HepG2 (cell line): ENCODE measurements around the gene MRM1. TPM values are rescaled to one million over a fixed set of nuclear protein-coding genes. Genes with fewer than 3 reads are reported as not detected.

Experiments used
- BCL6 ChIP-seq: IDR thresholded peaks from 2 replicates; pipeline ENCODE4 v1.6.1; 2016; ENCODE audit warnings: missing genetic modification reagents, missing compliant biosample characterization
- BORCS8-MEF2B ChIP-seq: sonication (generic); formaldehyde crosslinking; IDR thresholded peaks from 2 replicates; pipeline ENCODE4 v1.8.0; 2022; ENCODE audit warnings: mild to moderate bottlenecking, missing genetic modification reagents
- GPN1 ChIP-seq: sonication (generic); formaldehyde crosslinking; IDR thresholded peaks from 2 replicates; pipeline ENCODE4 v1.5.1; 2020; ENCODE audit warnings: missing genetic modification reagents, borderline replicate concordance
- NCOR1 ChIP-seq: fragments of 200-600 bp; sonication (generic); IDR thresholded peaks from 2 replicates; pipeline ENCODE4 v1.7.0; 2017; ENCODE audit warnings: antibody characterized with exemption, low read length, borderline replicate concordance
- PHF8 ChIP-seq: sonication (generic); formaldehyde crosslinking; IDR thresholded peaks from 2 replicates; pipeline ENCODE4 v1.5.0; 2020; ENCODE audit warnings: missing genetic modification reagents
- POLR2A ChIP-seq, 2 experiments: IDR thresholded peaks; 2 replicates each; pipeline ENCODE4 v1.6.1; 2011; ENCODE audit warnings: low read depth in 2 of 2, low read length in 2 of 2, mild to moderate bottlenecking in 1 of 2, moderate library complexity in 1 of 2; ENCODE audit not compliant: insufficient read depth in 1 of 2
- REXO4 ChIP-seq: sonication (generic); formaldehyde crosslinking; IDR thresholded peaks from 2 replicates; pipeline ENCODE4 v1.8.0; 2022; ENCODE audit warnings: missing genetic modification reagents, mild to moderate bottlenecking, borderline replicate concordance
- TEAD2 ChIP-seq: sonication (generic); formaldehyde crosslinking; IDR thresholded peaks from 2 replicates; pipeline ENCODE4 v1.9.0; 2021; ENCODE audit warnings: missing genetic modification reagents
- ZBTB38 ChIP-seq: sonication (generic); formaldehyde crosslinking; IDR thresholded peaks from 2 replicates; pipeline ENCODE4 v1.5.1; 2020; ENCODE audit warnings: mild to moderate bottlenecking, missing genetic modification reagents
- ZFP90 ChIP-seq: sonication (generic); formaldehyde crosslinking; IDR thresholded peaks from 2 replicates; pipeline ENCODE4 v1.8.0; 2022; ENCODE audit warnings: missing genetic modification reagents, mild to moderate bottlenecking, inconsistent platforms, borderline replicate concordance
- ZNF121 ChIP-seq: sonication (generic); formaldehyde crosslinking; IDR thresholded peaks from 2 replicates; pipeline ENCODE4 v1.5.0; 2020; ENCODE audit warnings: mild to moderate bottlenecking, missing genetic modification reagents
- ZNF263 ChIP-seq: sonication (generic); formaldehyde crosslinking; IDR thresholded peaks from 2 replicates; pipeline ENCODE4 v1.4.0; 2020; ENCODE audit warnings: missing genetic modification reagents
- ZNF567 ChIP-seq: sonication (generic); formaldehyde crosslinking; IDR thresholded peaks from 2 replicates; pipeline ENCODE4 v1.8.1; 2023; ENCODE audit warnings: mild to moderate bottlenecking, missing genetic modification reagents, borderline replicate concordance
- ZNF770 ChIP-seq: sonication (generic); formaldehyde crosslinking; IDR thresholded peaks from 2 replicates; pipeline ENCODE4 v1.5.0; 2020; ENCODE audit warnings: mild to moderate bottlenecking, missing genetic modification reagents
- polyA plus RNA-seq, 8 experiments: library from polyadenylated mRNA; depleted of rRNA in 3 of 8; stranded (reverse) in 7 of 8; unstranded in 1 of 8; fragments of >200 nt; fragmentation: Illumina TruSeq in 4 of 8; extraction: Trizol in 4 of 8; gene quantifications; 2 replicates each; pipeline versions ENCODE4 v1.2.1 to v1.2.3, GENCODE V29; 2011 to 2016; ENCODE audit warnings: low read depth in 4 of 8, missing spikeins in 1 of 8, mixed read lengths in 1 of 8; ENCODE audit not compliant: insufficient read depth in 1 of 8
- total RNA-seq, 5 experiments: library from RNA; depleted of rRNA; stranded (reverse); fragments of >200 nt; fragmentation: Illumina TruSeq; extraction: Trizol; gene quantifications; 2 replicates each; pipeline ENCODE4 v1.2.3, GENCODE V29; 2016; ENCODE audit warnings: low read depth in 1 of 5
- TF ChIP-seq, protein P1 (sequence below): sonication (generic); formaldehyde crosslinking; IDR thresholded peaks from one replicate; pipeline ENCODE4 v1.5.1; 2020; ENCODE audit warnings: mild to moderate bottlenecking, missing genetic modification reagents; ENCODE audit errors: not compliant biosample characterization
- TF ChIP-seq, protein P2 (sequence below): IDR thresholded peaks from 2 replicates; pipeline ENCODE4 v1.6.1; 2016; ENCODE audit warnings: missing compliant biosample characterization, missing genetic modification reagents, borderline replicate concordance
- TF ChIP-seq, protein P3 (sequence below): sonication (generic); formaldehyde crosslinking; IDR thresholded peaks from 2 replicates; pipeline ENCODE4 v1.5.0; 2020; ENCODE audit warnings: missing genetic modification reagents, mild to moderate bottlenecking, borderline replicate concordance

Gene MRM1
- total and polyA plus RNA-seq, 2 of the 13 experiments (the other 11 are each of a cell fraction or from before 2014, with no cell fraction given): 4.1 to 11.3 TPM

DNA sequence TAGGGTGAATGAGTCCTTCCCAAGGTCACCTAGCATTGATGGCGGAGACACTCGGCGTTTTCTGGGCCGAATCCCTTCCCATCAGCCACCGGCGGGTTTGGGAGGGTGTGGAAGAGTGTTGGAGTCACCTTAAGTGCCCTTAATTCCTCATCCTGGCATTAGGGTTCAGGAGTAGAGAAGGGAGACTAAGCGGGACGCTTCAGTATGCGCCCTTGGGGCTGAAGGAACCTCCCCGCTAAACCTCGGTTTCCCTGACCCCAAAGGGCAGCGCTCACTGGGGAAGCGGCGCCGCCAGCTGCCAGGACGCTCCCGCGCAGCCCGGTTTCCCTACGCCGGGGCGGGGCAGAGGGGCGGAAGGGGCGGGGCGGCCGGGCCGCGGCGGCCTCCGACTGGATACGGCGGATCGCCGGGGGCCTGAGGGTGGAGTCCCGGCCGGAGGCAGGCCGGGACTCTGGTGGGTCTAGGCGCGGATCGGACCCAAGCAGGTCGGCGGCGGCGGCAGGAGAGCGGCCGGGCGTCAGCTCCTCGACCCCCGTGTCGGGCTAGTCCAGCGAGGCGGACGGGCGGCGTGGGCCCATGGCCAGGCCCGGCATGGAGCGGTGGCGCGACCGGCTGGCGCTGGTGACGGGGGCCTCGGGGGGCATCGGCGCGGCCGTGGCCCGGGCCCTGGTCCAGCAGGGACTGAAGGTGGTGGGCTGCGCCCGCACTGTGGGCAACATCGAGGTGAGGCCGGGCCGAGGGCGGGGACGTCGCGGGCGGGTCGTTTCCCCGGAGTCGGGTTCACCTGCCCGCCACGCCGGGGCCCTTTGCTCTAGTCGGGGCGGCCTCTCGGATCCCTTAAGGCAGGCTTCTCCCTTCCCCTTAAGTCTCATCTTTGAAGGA lies 9.7 kb upstream of the MRM1 start, which contains the start of gene DHRS11 (continued):
- TF ChIP-seq, protein P1, sequence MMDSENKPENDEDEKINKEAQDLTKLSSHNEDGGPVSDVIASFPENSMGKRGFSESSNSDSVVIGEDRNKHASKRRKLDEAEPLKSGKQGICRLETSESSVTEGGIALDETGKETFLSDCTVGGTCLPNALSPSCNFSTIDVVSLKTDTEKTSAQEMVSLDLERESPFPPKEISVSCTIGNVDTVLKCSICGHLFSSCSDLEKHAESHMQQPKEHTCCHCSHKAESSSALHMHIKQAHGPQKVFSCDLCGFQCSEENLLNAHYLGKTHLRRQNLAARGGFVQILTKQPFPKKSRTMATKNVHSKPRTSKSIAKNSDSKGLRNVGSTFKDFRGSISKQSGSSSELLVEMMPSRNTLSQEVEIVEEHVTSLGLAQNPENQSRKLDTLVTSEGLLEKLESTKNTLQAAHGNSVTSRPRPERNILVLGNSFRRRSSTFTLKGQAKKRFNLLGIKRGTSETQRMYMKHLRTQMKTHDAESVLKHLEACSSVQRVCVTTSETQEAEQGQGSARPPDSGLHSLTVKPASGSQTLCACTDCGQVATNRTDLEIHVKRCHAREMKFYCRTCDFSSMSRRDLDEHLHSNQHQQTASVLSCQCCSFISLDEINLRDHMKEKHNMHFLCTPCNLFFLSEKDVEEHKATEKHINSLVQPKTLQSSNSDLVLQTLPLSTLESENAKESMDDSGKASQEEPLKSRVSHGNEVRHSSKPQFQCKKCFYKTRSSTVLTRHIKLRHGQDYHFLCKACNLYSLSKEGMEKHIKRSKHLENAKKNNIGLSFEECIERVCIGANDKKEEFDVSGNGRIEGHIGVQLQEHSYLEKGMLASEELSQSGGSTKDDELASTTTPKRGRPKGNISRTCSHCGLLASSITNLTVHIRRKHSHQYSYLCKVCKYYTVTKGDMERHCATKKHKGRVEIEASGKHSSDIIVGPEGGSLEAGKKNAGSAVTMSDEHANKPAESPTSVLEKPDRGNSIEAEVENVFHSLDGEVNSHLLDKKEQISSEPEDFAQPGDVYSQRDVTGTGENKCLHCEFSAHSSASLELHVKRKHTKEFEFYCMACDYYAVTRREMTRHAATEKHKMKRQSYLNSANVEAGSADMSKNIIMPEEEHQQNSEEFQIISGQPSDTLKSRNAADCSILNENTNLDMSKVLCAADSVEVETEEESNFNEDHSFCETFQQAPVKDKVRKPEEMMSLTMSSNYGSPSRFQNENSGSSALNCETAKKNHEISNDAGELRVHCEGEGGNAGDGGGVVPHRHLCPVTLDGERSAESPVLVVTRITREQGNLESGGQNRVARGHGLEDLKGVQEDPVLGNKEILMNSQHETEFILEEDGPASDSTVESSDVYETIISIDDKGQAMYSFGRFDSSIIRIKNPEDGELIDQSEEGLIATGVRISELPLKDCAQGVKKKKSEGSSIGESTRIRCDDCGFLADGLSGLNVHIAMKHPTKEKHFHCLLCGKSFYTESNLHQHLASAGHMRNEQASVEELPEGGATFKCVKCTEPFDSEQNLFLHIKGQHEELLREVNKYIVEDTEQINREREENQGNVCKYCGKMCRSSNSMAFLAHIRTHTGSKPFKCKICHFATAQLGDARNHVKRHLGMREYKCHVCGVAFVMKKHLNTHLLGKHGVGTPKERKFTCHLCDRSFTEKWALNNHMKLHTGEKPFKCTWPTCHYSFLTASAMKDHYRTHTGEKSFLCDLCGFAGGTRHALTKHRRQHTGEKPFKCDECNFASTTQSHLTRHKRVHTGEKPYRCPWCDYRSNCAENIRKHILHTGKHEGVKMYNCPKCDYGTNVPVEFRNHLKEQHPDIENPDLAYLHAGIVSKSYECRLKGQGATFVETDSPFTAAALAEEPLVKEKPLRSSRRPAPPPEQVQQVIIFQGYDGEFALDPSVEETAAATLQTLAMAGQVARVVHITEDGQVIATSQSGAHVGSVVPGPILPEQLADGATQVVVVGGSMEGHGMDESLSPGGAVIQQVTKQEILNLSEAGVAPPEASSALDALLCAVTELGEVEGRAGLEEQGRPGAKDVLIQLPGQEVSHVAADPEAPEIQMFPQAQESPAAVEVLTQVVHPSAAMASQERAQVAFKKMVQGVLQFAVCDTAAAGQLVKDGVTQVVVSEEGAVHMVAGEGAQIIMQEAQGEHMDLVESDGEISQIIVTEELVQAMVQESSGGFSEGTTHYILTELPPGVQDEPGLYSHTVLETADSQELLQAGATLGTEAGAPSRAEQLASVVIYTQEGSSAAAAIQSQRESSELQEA: no peak
- TF ChIP-seq PHF8 (CRISPR knock-in tag) (peak; percentile 55; the same call in 1 of the 2 replicates), BORCS8-MEF2B (peak; percentile 56; the same call in 1 of the 2 replicates), GPN1 (CRISPR knock-in tag) (no peak), TEAD2 (no peak), ZFP90 (CRISPR knock-in tag) (no peak), ZNF770 (CRISPR knock-in tag) (no peak), ZNF263 (CRISPR knock-in tag) (no peak), REXO4 (CRISPR knock-in tag) (no peak), BCL6 (CRISPR knock-in tag) (no peak), NCOR1 (no peak), POLR2A (IDR thresholded peaks at IDR 0.05; ENCODE audit: insufficient read depth in 1 of 2, low read depth in 2 of 2, low read length in 2 of 2) (peak; percentile 51 to 75), ZBTB38 (CRISPR knock-in tag) (no peak), ZNF567 (CRISPR knock-in tag) (no peak), ZNF121 (CRISPR knock-in tag) (no peak)
- TF ChIP-seq, protein P2, sequence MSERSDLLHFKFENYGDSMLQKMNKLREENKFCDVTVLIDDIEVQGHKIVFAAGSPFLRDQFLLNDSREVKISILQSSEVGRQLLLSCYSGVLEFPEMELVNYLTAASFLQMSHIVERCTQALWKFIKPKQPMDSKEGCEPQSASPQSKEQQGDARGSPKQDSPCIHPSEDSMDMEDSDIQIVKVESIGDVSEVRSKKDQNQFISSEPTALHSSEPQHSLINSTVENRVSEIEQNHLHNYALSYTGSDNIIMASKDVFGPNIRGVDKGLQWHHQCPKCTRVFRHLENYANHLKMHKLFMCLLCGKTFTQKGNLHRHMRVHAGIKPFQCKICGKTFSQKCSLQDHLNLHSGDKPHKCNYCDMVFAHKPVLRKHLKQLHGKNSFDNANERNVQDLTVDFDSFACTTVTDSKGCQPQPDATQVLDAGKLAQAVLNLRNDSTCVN: peak; percentile 30; the same call in 1 of the 2 replicates
- TF ChIP-seq, protein P3, sequence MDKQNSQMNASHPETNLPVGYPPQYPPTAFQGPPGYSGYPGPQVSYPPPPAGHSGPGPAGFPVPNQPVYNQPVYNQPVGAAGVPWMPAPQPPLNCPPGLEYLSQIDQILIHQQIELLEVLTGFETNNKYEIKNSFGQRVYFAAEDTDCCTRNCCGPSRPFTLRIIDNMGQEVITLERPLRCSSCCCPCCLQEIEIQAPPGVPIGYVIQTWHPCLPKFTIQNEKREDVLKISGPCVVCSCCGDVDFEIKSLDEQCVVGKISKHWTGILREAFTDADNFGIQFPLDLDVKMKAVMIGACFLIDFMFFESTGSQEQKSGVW (CRISPR knock-in tag): no peak
